ENCODE results near the gene ADRM1.

Gene ADRM1

GRCh38 chr20:62354811-62355341 is 52.1 kb downstream of the ADRM1 start:
- Histone ChIP-seq H4K20me1 (ENCODE audit: control insufficient read depth, insufficient read depth, low read depth, low read length) (no peaks in the 10 kb centered on the region), H3K4me3 (ENCODE audit: low read length) (no peak overlapping the region), H3K9me2 (replicated peaks; ENCODE audit: control insufficient read depth, low read length) (no peaks in the 10 kb centered on the region), H3K27me3 (ENCODE audit: control insufficient read depth, low read length) (no peaks in the 10 kb centered on the region), H3K9me3 (ENCODE audit: control insufficient read depth, insufficient read depth, low read length) (no peaks in the 10 kb centered on the region), H3K4me1 (ENCODE audit: control insufficient read depth, low read length) (peaks cover 17% of the 10 kb centered on the region), H3K4me2 (ENCODE audit: low read length) (no peak overlapping the region), H3K27ac (ENCODE audit: low read depth, low read length) (no peak overlapping the region), H3K36me3 (ENCODE audit: control insufficient read depth, low read length) (no peaks in the 10 kb centered on the region; the same call in 1 of the 2 replicates), H3K79me2 (ENCODE audit: control insufficient read depth, low read length) (no peaks in the 10 kb centered on the region), H3F3A (ENCODE audit: control insufficient read depth, insufficient read depth) (no peaks in the 10 kb centered on the region)
- TF ChIP-seq, protein P1, sequence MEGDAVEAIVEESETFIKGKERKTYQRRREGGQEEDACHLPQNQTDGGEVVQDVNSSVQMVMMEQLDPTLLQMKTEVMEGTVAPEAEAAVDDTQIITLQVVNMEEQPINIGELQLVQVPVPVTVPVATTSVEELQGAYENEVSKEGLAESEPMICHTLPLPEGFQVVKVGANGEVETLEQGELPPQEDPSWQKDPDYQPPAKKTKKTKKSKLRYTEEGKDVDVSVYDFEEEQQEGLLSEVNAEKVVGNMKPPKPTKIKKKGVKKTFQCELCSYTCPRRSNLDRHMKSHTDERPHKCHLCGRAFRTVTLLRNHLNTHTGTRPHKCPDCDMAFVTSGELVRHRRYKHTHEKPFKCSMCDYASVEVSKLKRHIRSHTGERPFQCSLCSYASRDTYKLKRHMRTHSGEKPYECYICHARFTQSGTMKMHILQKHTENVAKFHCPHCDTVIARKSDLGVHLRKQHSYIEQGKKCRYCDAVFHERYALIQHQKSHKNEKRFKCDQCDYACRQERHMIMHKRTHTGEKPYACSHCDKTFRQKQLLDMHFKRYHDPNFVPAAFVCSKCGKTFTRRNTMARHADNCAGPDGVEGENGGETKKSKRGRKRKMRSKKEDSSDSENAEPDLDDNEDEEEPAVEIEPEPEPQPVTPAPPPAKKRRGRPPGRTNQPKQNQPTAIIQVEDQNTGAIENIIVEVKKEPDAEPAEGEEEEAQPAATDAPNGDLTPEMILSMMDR (IDR thresholded peaks at IDR 0.05; ENCODE audit: low read depth, low read length, poor library complexity, severe bottlenecking): no peak
- TF ChIP-seq EZH2phosphoT487 (IDR thresholded peaks at IDR 0.05; ENCODE audit: borderline replicate concordance, low read length): no peak

DNA sequence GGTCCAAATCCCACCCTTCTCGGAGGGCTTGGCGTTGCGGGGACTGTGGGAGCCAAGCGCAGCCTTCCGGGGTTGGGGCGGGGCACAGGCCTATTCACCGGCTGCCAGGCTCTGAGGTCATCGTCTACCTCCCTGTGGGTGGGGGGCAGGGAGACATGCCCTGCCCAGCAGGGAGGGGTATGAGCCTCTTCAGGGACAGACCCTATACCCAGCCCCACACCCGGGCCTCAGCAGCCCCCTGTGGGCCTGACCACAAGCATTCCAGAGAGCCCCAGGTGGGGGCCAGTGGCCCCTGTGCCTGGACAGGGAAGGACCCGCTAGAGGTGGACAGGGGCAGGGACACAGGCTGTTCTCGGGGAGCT is 52.7 kb downstream of the ADRM1 start:
- no peaks in the 10 kb centered on the region for H3F3A ChIP-seq (ENCODE audit: control insufficient read depth, insufficient read depth)
- H3K27ac ChIP-seq (ENCODE audit: low read depth, low read length): no peak overlapping the region
- no peaks in the 10 kb centered on the region; the same call in 1 of the 2 replicates for H3K36me3 ChIP-seq (ENCODE audit: control insufficient read depth, low read length)
- H3K4me2 ChIP-seq (ENCODE audit: low read length): no peak overlapping the region
- no peak overlapping the region for H3K4me3 ChIP-seq (ENCODE audit: low read length)
- H3K4me1 ChIP-seq (ENCODE audit: control insufficient read depth, low read length): peaks cover 17% of the 10 kb centered on the region
- no peak for TF ChIP-seq EZH2phosphoT487 (IDR thresholded peaks at IDR 0.05; ENCODE audit: borderline replicate concordance, low read length)
- TF ChIP-seq, protein P1 (IDR thresholded peaks at IDR 0.05; ENCODE audit: low read depth, low read length, poor library complexity, severe bottlenecking): no peak
- no peaks in the 10 kb centered on the region for H3K9me2 ChIP-seq (replicated peaks; ENCODE audit: control insufficient read depth, low read length)
- H3K79me2 ChIP-seq (ENCODE audit: control insufficient read depth, low read length): no peaks in the 10 kb centered on the region
- H3K9me3 ChIP-seq (ENCODE audit: control insufficient read depth, insufficient read depth, low read length): no peaks in the 10 kb centered on the region
- no peaks in the 10 kb centered on the region for H3K27me3 ChIP-seq (ENCODE audit: control insufficient read depth, low read length)
- no peaks in the 10 kb centered on the region for H4K20me1 ChIP-seq (ENCODE audit: control insufficient read depth, insufficient read depth, low read depth, low read length)

- no peaks in the 10 kb centered on the region for H3K27me3 ChIP-seq (ENCODE audit: control insufficient read depth, low read length)
- H3K27ac ChIP-seq (ENCODE audit: low read depth, low read length): no peak overlapping the region
- H3K4me3 ChIP-seq (ENCODE audit: low read length): no peak overlapping the region
- TF ChIP-seq, protein P1 (IDR thresholded peaks at IDR 0.05; ENCODE audit: low read depth, low read length, poor library complexity, severe bottlenecking): no peak
- no peak for TF ChIP-seq EZH2phosphoT487 (IDR thresholded peaks at IDR 0.05; ENCODE audit: borderline replicate concordance, low read length)
- no peaks in the 10 kb centered on the region for H4K20me1 ChIP-seq (ENCODE audit: control insufficient read depth, insufficient read depth, low read depth, low read length)
- H3K36me3 ChIP-seq (ENCODE audit: control insufficient read depth, low read length): no peaks in the 10 kb centered on the region; the same call in 1 of the 2 replicates
- H3K79me2 ChIP-seq (ENCODE audit: control insufficient read depth, low read length): no peaks in the 10 kb centered on the region
- H3K4me1 ChIP-seq (ENCODE audit: control insufficient read depth, low read length): peaks cover 17% of the 10 kb centered on the region
- no peaks in the 10 kb centered on the region for H3K9me3 ChIP-seq (ENCODE audit: control insufficient read depth, insufficient read depth, low read length)
- no peak overlapping the region for H3K4me2 ChIP-seq (ENCODE audit: low read length)
- no peaks in the 10 kb centered on the region for H3F3A ChIP-seq (ENCODE audit: control insufficient read depth, insufficient read depth)
- H3K9me2 ChIP-seq (replicated peaks; ENCODE audit: control insufficient read depth, low read length): no peaks in the 10 kb centered on the region
These were observed 53.2 kb downstream of the ADRM1 start for GRCh38 chr20:62355878-62356588.

Measured in DOHH2 (cell line).